GM19463 (cell line): ENCODE results near the gene NDUFA11.
"Not testable (repeated sequence)": the region's sequence is repeated elsewhere in the genome, so short reads cannot be mapped to it uniquely, and the experiment has no call there.

ENCODE experiments used
- ATAC-seq: cut with Tn5 transposase; IDR thresholded peaks from one replicate; pipeline ENCODE4 v1.9.1; 2021; ENCODE audit warnings: mild to moderate bottlenecking, moderate library complexity; ENCODE audit not compliant: unreplicated experiment

The NDUFA11 gene

DNA sequence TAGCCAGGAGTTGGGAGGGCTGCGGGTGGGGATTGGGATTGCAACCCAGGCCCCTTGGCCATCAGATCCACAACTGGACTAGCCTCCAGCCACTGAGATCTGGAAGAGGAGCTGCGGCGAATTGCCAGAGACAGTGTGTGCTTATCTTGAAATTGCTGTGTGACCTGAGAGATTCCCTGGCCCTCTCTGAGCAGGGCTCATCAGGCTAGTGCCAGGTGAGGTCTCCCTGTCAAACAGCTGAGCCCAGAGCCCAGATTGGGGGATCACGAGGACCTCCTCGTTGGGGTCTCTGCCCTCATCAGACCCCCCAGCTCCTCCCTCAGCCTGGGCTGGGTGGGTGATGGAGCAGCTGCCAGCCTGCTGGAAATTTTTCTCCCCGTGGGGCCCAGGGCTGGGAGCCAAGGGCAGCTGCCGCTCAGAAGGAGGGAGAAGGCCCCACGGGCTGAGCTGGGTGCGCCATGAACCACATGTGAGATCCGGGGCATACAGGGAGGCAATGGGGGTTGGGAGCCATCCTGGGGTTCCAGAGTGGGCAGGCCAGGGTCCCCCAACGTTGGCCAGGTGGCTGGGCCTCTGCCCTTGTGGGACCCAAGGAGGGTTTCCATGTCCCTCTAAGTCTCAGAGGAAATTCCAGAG lies 40.4 kb downstream of the NDUFA11 start:
- no peak for ATAC-seq

- ATAC-seq = no peak
Measured at GRCh38 chr19:5857203-5858081, 46.1 kb downstream of the NDUFA11 start.

GRCh38 chr19:5855151-5855550 lies 48.4 kb downstream of the NDUFA11 start:
- not testable (repeated sequence) for ATAC-seq

- not testable (repeated sequence) for ATAC-seq
Measured at GRCh38 chr19:5854121-5854520, 49.5 kb downstream of the NDUFA11 start.

DNA sequence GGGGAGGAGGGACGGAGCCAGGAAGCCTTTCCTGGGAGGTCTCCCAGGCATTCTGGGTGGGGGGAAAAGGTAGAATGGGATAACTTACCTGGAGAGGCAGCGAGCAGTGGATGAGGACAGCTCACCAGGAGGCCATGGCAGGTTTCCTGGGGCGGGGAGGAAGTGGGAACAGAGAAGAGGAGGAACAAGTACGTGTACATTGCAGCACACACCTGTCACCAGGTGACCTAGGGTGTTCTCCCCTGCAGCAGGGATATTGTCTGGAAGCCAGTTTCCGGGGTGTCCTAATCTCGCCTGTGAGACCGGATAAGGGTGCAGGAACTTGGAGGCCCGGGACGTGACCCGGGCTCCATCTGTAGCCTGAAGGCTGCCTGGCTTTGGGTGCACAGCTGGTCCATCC lies 52.3 kb downstream of the NDUFA11 start, which contains the start of gene FUT3:
FUT3 (minus strand) TSS at position 148 of the 400 bp plus-strand sequence.
- ATAC-seq = no peak

- no peak for ATAC-seq
Measured at GRCh38 chr19:5850743-5851293, 52.8 kb downstream of the NDUFA11 start.

- ATAC-seq = no peak
Measured at GRCh38 chr19:5850189-5850588, 53.4 kb downstream of the NDUFA11 start.

- ATAC-seq = not testable (repeated sequence)
Measured at GRCh38 chr19:5848621-5849020, 55.0 kb downstream of the NDUFA11 start.

DNA sequence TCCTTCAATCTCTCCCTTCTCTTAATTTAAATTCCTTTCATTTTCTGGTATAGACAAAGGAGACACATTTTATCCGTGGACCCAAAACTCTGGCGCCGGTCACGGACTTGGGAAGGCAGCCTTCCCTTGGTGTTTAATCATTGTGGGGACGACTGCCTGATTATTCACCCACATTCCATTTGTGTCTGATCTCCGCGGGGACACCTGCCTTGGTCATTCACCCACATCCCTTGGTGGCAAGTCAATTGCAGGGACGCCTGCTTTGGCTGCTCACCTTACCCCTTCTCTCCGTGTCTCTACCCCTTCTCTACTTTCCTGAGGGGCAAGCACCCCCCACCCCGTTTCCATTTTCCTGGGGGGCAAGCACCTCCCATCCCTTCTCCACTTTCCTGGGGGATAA lies 55.7 kb downstream of the NDUFA11 start:
- ATAC-seq = not testable (repeated sequence)
